Cardiac atrium fibroblast (primary cell): Measurements from ENCODE around the gene WDR7. TPM values are rescaled to one million over a fixed set of nuclear protein-coding genes. Genes with fewer than 3 reads are reported as not detected.

Experiments
- total RNA-seq: library from RNA; depleted of rRNA; stranded (reverse); fragments of >200 nt; gene quantifications from 2 replicates; pipeline ENCODE4 v1.2.3, GENCODE V29; 2015

Gene WDR7
- 10.7 and 11.6 TPM in 2 replicates for total RNA-seq

DNA sequence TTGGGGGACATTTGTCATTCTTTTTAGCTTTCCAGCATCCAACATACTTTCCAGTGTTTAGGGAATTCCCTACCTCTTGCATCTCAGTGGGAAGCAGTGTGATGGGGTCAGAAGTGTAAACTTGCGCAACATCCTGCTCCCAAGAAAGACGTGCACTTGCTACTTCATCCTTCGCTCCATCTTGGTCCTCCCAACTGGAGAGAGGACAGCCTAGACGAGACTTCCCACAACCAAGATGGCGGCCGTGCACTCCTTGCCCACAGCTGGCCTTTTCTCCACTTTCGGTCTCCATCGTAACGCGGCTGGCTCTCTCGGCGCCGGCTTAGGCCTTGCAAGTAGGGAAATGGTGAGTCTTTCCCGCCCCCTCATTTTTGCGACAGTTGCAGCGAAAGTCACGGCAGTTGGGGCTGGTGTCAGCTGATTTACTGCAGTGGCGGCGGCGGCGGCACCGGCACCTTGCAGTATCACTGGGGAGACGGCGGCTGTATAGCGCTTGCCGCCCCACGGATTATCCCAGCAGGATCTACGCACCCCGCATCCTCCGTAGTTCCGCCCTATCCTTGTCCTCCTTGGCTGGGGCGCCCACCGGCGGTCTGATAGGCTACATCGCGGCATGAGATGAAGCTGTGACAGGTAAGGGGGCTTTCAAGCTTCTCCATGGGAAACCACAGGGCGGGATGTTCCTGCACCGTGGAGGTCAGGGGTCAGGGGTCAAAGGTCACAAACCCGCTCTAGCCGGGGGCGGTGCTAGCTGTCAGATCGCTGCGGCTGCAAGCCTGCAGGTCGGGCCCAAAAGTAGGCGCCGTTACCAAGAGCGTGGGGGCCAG is at the start of gene WDR7:
Gene WDR7 (plus strand): TSS at position 416 of the 827 bp plus-strand sequence. CDS start 21,157 bp downstream, outside the sequence.

GRCh38 chr18:56638232-56639103 is 12.7 kb upstream of the WDR7 start, which contains the start of gene TXNL1:
TSS of gene TXNL1 (minus strand) at chr18:56638592. CDS start at chr18:56638440, 152 bp downstream.

Other genes with a start within 250 kb of the WDR7 start
- gene TXNL1, start 12.8 kb upstream of the WDR7 start, total RNA-seq: 42.8 and 72.7 TPM in 2 replicates